IMR-90 (cell line): ENCODE data around the gene ITPK1. TPM values are rescaled to one million over a fixed set of nuclear protein-coding genes. Genes with fewer than 3 reads are reported as not detected.

Source experiments
- ATAC-seq: fragments of 200-7000 bp; cut with Tn5 transposase; 2 replicates; pipeline ENCODE4 v1.9.1; 2020; ENCODE audit warnings: low read depth, mild to moderate bottlenecking, moderate library complexity
- BruUV-seq: library from RNA; stranded (reverse); fragments of 400-500 nt; replicated peaks from 2 replicates; lab custom pipeline; 2021; lab: Mats Ljungman, UMichigan
- CTCF ChIA-PET: fragments of 300-600 bp; formaldehyde crosslinking; extraction: SDS; loops from one replicate; lab custom pipeline; 2021; ENCODE audit warnings: antibody characterized with exemption; lab: Yijun Ruan, JAX
- POLR2A ChIA-PET: fragments of 300-600 bp; sonication (Branson Sonifier 250); formaldehyde crosslinking; loops from one replicate; lab custom pipeline; 2022; ENCODE audit warnings: antibody characterized with exemption; ENCODE audit not compliant: unreplicated experiment; lab: Charles Lee
- DNase-seq: peaks from one replicate; pipeline ENCODE4 v3.0.0; 2013
- H2AFZ ChIP-seq: replicated peaks from 2 replicates; pipeline ENCODE3; 2013; ENCODE audit warnings: low read length, mild to moderate bottlenecking; ENCODE audit not compliant: poor library complexity
- H2AK5ac ChIP-seq: 2 replicates; pipeline ENCODE4 v1.6.1; 2013; ENCODE audit warnings: low read depth, low read length, inconsistent platforms
- H2AK9ac ChIP-seq: replicated peaks from 2 replicates; pipeline ENCODE3; 2013; ENCODE audit warnings: mild to moderate bottlenecking, low read depth, low read length, moderate library complexity; ENCODE audit not compliant: poor library complexity
- H2BK120ac ChIP-seq: 2 replicates; pipeline ENCODE4 v1.6.1; 2013; ENCODE audit warnings: low read depth, low read length, inconsistent platforms
- H2BK15ac ChIP-seq: 3 replicates; pipeline ENCODE4 v1.6.1; 2013; ENCODE audit warnings: low read depth, low read length, inconsistent platforms
- H2BK20ac ChIP-seq: 2 replicates; pipeline ENCODE4 v1.6.1; 2013; ENCODE audit warnings: low read depth, mild to moderate bottlenecking, inconsistent platforms, low read length, moderate library complexity
- H2BK5ac ChIP-seq: 2 replicates; pipeline ENCODE4 v1.6.1; 2013; ENCODE audit warnings: mild to moderate bottlenecking, low read depth, low read length, inconsistent platforms; ENCODE audit not compliant: poor library complexity, severe bottlenecking
- H3K14ac ChIP-seq: replicated peaks from 2 replicates; pipeline ENCODE4 v1.6.1; 2013; ENCODE audit warnings: low read depth, low read length, inconsistent platforms
- H3K18ac ChIP-seq: 2 replicates; pipeline ENCODE4 v1.6.1; 2013; ENCODE audit warnings: low read depth, low read length, control low read depth
- H3K23ac ChIP-seq: 2 replicates; pipeline ENCODE4 v1.6.1; 2013; ENCODE audit warnings: low read depth, low read length, inconsistent platforms
- H3K27ac ChIP-seq: 2 replicates; pipeline ENCODE4 v1.5.1; 2013; ENCODE audit warnings: mild to moderate bottlenecking, control low read depth, low read length; ENCODE audit not compliant: insufficient read depth
- H3K27me3 ChIP-seq: 2 replicates; pipeline ENCODE4 v1.6.1; 2013; ENCODE audit warnings: low read length; ENCODE audit not compliant: control insufficient read depth, insufficient read depth
- H3K36me3 ChIP-seq: 2 replicates; pipeline ENCODE4 v1.6.1; 2013; ENCODE audit warnings: low read length, mixed read lengths; ENCODE audit not compliant: control insufficient read depth, insufficient read depth
- H3K4ac ChIP-seq: 2 replicates; pipeline ENCODE4 v1.6.1; 2013; ENCODE audit warnings: low read depth, low read length, inconsistent platforms
- H3K4me1 ChIP-seq: 2 replicates; pipeline ENCODE4 v1.6.1; 2013; ENCODE audit warnings: low read length, mixed read lengths; ENCODE audit not compliant: control insufficient read depth, insufficient read depth
- H3K4me2 ChIP-seq: 2 replicates; pipeline ENCODE4 v1.6.1; 2013; ENCODE audit warnings: low read depth, mild to moderate bottlenecking, control low read depth, low read length, moderate library complexity
- H3K4me3 ChIP-seq: 2 replicates; pipeline ENCODE4 v1.5.1; 2013; ENCODE audit warnings: low read depth, mild to moderate bottlenecking, control low read depth, low read length, moderate library complexity; ENCODE audit not compliant: insufficient read depth
- H3K56ac ChIP-seq: 2 replicates; pipeline ENCODE4 v1.6.1; 2013; ENCODE audit warnings: low read length, inconsistent platforms; ENCODE audit not compliant: insufficient read depth; ENCODE audit errors: extremely low read depth
- H3K79me1 ChIP-seq, 2 experiments: 2 replicates each; pipeline ENCODE4 v1.6.1; 2013; ENCODE audit warnings: low read length in 2 of 2, inconsistent platforms in 1 of 2, low read depth in 1 of 2
- H3K9ac ChIP-seq: 2 replicates; pipeline ENCODE4 v1.6.1; 2013; ENCODE audit warnings: low read depth, low read length, control low read depth
- H3K9me1 ChIP-seq: 2 replicates; pipeline ENCODE4 v1.6.1; 2013; ENCODE audit warnings: low read length, inconsistent platforms; ENCODE audit not compliant: insufficient read depth
- H3K9me3 ChIP-seq: 2 replicates; pipeline ENCODE4 v1.6.1; 2013; ENCODE audit warnings: low read length; ENCODE audit not compliant: control insufficient read depth, insufficient read depth
- H4K20me1 ChIP-seq: 2 replicates; pipeline ENCODE4 v1.6.1; 2013; ENCODE audit warnings: low read length, inconsistent platforms; ENCODE audit not compliant: insufficient read depth
- H4K5ac ChIP-seq: 2 replicates; pipeline ENCODE4 v1.6.1; 2013; ENCODE audit warnings: mild to moderate bottlenecking, low read depth, low read length, control low read depth
- H4K8ac ChIP-seq, 2 experiments: 2 replicates each; pipeline ENCODE4 v1.6.1; 2013; ENCODE audit warnings: low read depth in 2 of 2, low read length in 2 of 2, control low read depth in 1 of 2, inconsistent platforms in 1 of 2
- H4K91ac ChIP-seq: 2 replicates; pipeline ENCODE4 v1.6.1; 2013; ENCODE audit warnings: low read depth, low read length, inconsistent platforms; ENCODE audit not compliant: insufficient read depth
- BHLHE40 ChIP-seq: fragments of 150-350 bp; IDR thresholded peaks from 2 replicates; pipeline ENCODE4 v1.6.1; 2016; ENCODE audit warnings: mild to moderate bottlenecking, low read depth, low read length
- CEBPB ChIP-seq: IDR thresholded peaks from 2 replicates; pipeline ENCODE4 v1.6.1; 2012; ENCODE audit warnings: low read depth, low read length, improper control_type of control experiment
- CHD1 ChIP-seq: IDR thresholded peaks from 2 replicates; pipeline ENCODE4 v1.6.1; 2012; ENCODE audit warnings: low read depth, low read length, improper control_type of control experiment
- FOS ChIP-seq: fragments of 150-350 bp; IDR thresholded peaks from 2 replicates; pipeline ENCODE4 v1.6.1; 2016; ENCODE audit warnings: low read depth, low read length
- MAFK ChIP-seq: IDR thresholded peaks from 2 replicates; pipeline ENCODE4 v1.6.1; 2012; ENCODE audit warnings: low read depth, low read length, improper control_type of control experiment
- MAZ ChIP-seq: IDR thresholded peaks from 2 replicates; pipeline ENCODE4 v1.6.1; 2012; ENCODE audit warnings: low read depth, mild to moderate bottlenecking, low read length, improper control_type of control experiment, moderate library complexity, borderline replicate concordance
- MXI1 ChIP-seq: IDR thresholded peaks from 2 replicates; pipeline ENCODE4 v1.6.1; 2012; ENCODE audit warnings: low read depth, mild to moderate bottlenecking, low read length, moderate library complexity, borderline replicate concordance
- NFE2L2 ChIP-seq: fragments of 150-350 bp; IDR thresholded peaks from 2 replicates; pipeline ENCODE4 v1.6.1; 2016; ENCODE audit warnings: low read depth, mild to moderate bottlenecking, low read length
- POLR2A ChIP-seq: IDR thresholded peaks from 2 replicates; pipeline ENCODE4 v1.6.1; 2012; ENCODE audit warnings: mild to moderate bottlenecking, low read depth, low read length
- RAD21 ChIP-seq: IDR thresholded peaks from 2 replicates; pipeline ENCODE4 v1.6.1; 2012; ENCODE audit warnings: low read length, improper control_type of control experiment
- RCOR1 ChIP-seq: IDR thresholded peaks from 2 replicates; pipeline ENCODE4 v1.6.1; 2012; ENCODE audit warnings: mild to moderate bottlenecking, low read length, improper control_type of control experiment; ENCODE audit not compliant: insufficient replicate concordance
- RFX5 ChIP-seq: IDR thresholded peaks from 2 replicates; pipeline ENCODE4 v1.8.0; 2012; ENCODE audit warnings: low read depth, mild to moderate bottlenecking, low read length, moderate library complexity
- SMC3 ChIP-seq: fragments of 150-350 bp; IDR thresholded peaks from 2 replicates; pipeline ENCODE4 v1.6.1; 2016; ENCODE audit warnings: low read depth, mild to moderate bottlenecking, antibody characterized with exemption, low read length, moderate library complexity
- WGBS, 2 experiments: methylation state at CpG; one replicate each; pipeline versions ENCODE4 v1.1.5 to v1.1.7; 2013; ENCODE audit warnings: missing lambda C conversion rate in 2 of 2; ENCODE audit not compliant: insufficient read length in 1 of 2; ENCODE audit errors: extremely low coverage in 2 of 2; 5-methylcytosine and 5-hydroxymethylcytosine counted together
- dilution Hi-C: fragments of 300-500 bp; cut with HindIII; formaldehyde crosslinking; loops from one replicate; pipeline ENCODE4 v1.14.3; 2018; ENCODE audit warnings: low sequenced_read_pairs; ENCODE audit not compliant: unreplicated experiment
- in situ Hi-C: fragments of 300-500 bp; cut with MboI; formaldehyde crosslinking; loops from 3 replicates; pipeline ENCODE4 v1.14.3; 2019; ENCODE audit warnings: low sequenced_read_pairs, inconsistent platforms, mixed read lengths
- intact Hi-C: fragments of 100-400 bp; cut with micrococcal nuclease; formaldehyde crosslinking; loops from 2 replicates; pipeline ENCODE4 v1.10.0; 2022
- polyA plus RNA-seq, 3 experiments: library from polyadenylated mRNA; depleted of rRNA; stranded (reverse); fragments of >200 nt; gene quantifications; 2 replicates each; pipeline ENCODE4 v1.2.3, GENCODE V29; 2012; ENCODE audit warnings: low replicate concordance in 1 of 3
- total RNA-seq: library from RNA; depleted of rRNA; stranded (reverse); fragments of >200 nt; gene quantifications from 2 replicates; pipeline ENCODE4 v1.2.3, GENCODE V29; 2012
- TF ChIP-seq, protein P1 (sequence below): fragments of 150-350 bp; IDR thresholded peaks from 2 replicates; pipeline ENCODE4 v1.6.1; 2017; ENCODE audit warnings: mild to moderate bottlenecking, antibody characterized with exemption, low read length, low read depth
- TF ChIP-seq, protein P2 (sequence below): fragments of 150-350 bp; IDR thresholded peaks from 2 replicates; pipeline ENCODE4 v1.6.1; 2016; ENCODE audit warnings: low read depth, mild to moderate bottlenecking, low read length, moderate library complexity, borderline replicate concordance

Gene ITPK1
- total and polyA plus RNA-seq, 2 of the 4 experiments (the other 2 are of a cell fraction) = 21.7 to 26.9 TPM

DNA sequence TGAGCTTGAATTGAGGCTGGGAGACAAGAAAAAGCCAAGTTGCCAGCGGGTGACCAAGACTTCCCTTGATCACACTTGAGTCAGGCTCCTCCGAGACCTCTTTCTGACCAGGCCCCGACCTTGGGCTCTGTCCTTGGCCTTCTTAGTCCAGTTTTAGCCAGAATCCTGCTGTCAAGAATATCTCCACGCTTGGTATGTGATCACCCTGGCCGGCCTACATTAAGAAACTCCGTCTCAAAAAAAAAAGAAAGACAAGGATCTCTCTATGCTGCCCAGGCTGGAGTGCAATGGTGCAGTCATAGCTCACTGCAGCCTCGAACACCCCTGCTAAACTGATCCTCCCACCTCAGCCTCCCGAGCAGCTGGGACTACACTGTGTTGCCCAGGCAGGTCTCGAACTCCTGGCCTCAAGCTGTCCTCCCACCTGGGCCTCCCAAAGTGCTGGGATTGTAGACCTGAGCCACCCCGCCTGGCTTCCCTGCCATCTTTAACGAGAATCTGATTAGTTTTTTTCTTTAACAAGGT lies 1.0 kb upstream of the ITPK1 start:
- WGBS, 2 experiments = 96% methylated on average over 4 of the region's 11 CpGs; no CpG with 5 or more reads in 1 of the 2 experiments
- intact Hi-C loops (no loop called here), in situ Hi-C loops (no loop called here), dilution Hi-C loops (no loop called here)
- H2BK15ac ChIP-seq = no peak overlapping the region
- H3K27me3 ChIP-seq = 0 out of 2 replicates have a peak, but pooled peaks cover 2% of the 10 kb centered on the region
- CTCF ChIA-PET = interaction anchor here (0.7 to 1.4 kb wide), 3 partner anchors 15 to 27 kb away, joined by 3 to 5 read pairs (median 3); no protein-coding TSS in a partner anchor
- H3K4me1 ChIP-seq = peaks cover 13% of the 10 kb centered on the region
- no peaks in the 10 kb centered on the region for H3K36me3 ChIP-seq
- no TSS peak for BruUV-seq
- ATAC-seq (no peak), DNase-seq (no peak)
- peak overlapping the region; percentile 91 for H2AK9ac ChIP-seq
- peak overlapping the region; percentile 81 for H3K4me3 ChIP-seq
- peak overlapping the region; percentile 98 for H2AFZ ChIP-seq
- no peak overlapping the region for H3K56ac ChIP-seq
- H3K9ac ChIP-seq = peak overlapping the region; percentile 71
- no peaks in the 10 kb centered on the region for H3K9me3 ChIP-seq
- peak overlapping the region; percentile 60 for H3K4me2 ChIP-seq
- H3K79me1 ChIP-seq = peaks cover 0 to 7% of the 10 kb centered on the region in 2 experiments; a peak in 2 of 4 replicates
- POLR2A ChIA-PET = no interaction called here
- no peak overlapping the region for H3K23ac ChIP-seq
- H4K5ac ChIP-seq = peak overlapping the region; percentile 69
- H2BK120ac ChIP-seq = no peak overlapping the region
- H3K14ac ChIP-seq = 0 out of 2 replicates have a peak overlapping the region, but pooled peaks have one; percentile 55
- peak overlapping the region; percentile 59 for H3K4ac ChIP-seq
- peak overlapping the region; percentile 78; the same call in 1 of the 2 replicates for H3K27ac ChIP-seq
- H2BK20ac ChIP-seq = no peak overlapping the region
- peak overlapping the region; percentile 52; the same call in 1 of the 2 replicates for H4K91ac ChIP-seq
- H3K18ac ChIP-seq = no peak overlapping the region; the same call in 1 of the 2 replicates
- peak overlapping the region; percentile 77 to 88; a peak in 3 of 4 replicates for H4K8ac ChIP-seq
- H3K9me1 ChIP-seq = peaks cover 6% of the 10 kb centered on the region; the same call in 1 of the 2 replicates
- H2AK5ac ChIP-seq = no peak overlapping the region
- H4K20me1 ChIP-seq = peaks cover 3% of the 10 kb centered on the region; the same call in 1 of the 2 replicates
- H2BK5ac ChIP-seq = no peak overlapping the region
- no peak for TF ChIP-seq POLR2A
- TF ChIP-seq, protein P1, sequence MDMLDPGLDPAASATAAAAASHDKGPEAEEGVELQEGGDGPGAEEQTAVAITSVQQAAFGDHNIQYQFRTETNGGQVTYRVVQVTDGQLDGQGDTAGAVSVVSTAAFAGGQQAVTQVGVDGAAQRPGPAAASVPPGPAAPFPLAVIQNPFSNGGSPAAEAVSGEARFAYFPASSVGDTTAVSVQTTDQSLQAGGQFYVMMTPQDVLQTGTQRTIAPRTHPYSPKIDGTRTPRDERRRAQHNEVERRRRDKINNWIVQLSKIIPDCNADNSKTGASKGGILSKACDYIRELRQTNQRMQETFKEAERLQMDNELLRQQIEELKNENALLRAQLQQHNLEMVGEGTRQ = no peak
- TF ChIP-seq SMC3 = no peak
- TF ChIP-seq BHLHE40 = no peak
- no peak for TF ChIP-seq MXI1
- TF ChIP-seq RCOR1 = no peak
- no peak for TF ChIP-seq NFE2L2
- no peak for TF ChIP-seq CEBPB
- TF ChIP-seq, protein P2, sequence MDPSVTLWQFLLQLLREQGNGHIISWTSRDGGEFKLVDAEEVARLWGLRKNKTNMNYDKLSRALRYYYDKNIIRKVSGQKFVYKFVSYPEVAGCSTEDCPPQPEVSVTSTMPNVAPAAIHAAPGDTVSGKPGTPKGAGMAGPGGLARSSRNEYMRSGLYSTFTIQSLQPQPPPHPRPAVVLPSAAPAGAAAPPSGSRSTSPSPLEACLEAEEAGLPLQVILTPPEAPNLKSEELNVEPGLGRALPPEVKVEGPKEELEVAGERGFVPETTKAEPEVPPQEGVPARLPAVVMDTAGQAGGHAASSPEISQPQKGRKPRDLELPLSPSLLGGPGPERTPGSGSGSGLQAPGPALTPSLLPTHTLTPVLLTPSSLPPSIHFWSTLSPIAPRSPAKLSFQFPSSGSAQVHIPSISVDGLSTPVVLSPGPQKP = no peak
- no peak for TF ChIP-seq RFX5
- TF ChIP-seq FOS = no peak
- no peak for TF ChIP-seq CHD1
- no peak for TF ChIP-seq RAD21
- TF ChIP-seq MAFK = no peak
- TF ChIP-seq MAZ = no peak
